Endothelial cell of umbilical vein (primary cell): ENCODE results near the gene GATM. TPM values are rescaled to one million over a fixed set of nuclear protein-coding genes. Genes with fewer than 3 reads are reported as not detected.
A peak's percentile ranks its signal among the peaks of the same experiment; 100 is the strongest.

Experiments used
- BruUV-seq: library from RNA; stranded (reverse); fragments of 400-500 nt; replicated peaks from 2 replicates; lab custom pipeline; 2021; lab: Mats Ljungman, UMichigan
- CTCF ChIA-PET: fragments of 300-600, 350-600 bp; sonication (Branson Sonifier 250); formaldehyde crosslinking; loops from one replicate; lab custom pipeline; 2021; ENCODE audit warnings: antibody characterized with exemption, inconsistent platforms; lab: Charles Lee
- POLR2A ChIA-PET: fragments of 300-600, 350-600 bp; sonication (Branson Sonifier 250); formaldehyde crosslinking; loops from one replicate; lab custom pipeline; 2021; ENCODE audit warnings: antibody characterized with exemption, inconsistent platforms; lab: Charles Lee
- DNase-seq: peaks from one replicate; pipeline ENCODE4 v3.0.0-alpha.2; 2011; ENCODE audit warnings: low read depth, low spot score
- FAIRE-seq: peaks from 2 replicates; lab custom pipeline; 2011; peaks lifted over from hg19 to GRCh38; lab: Jason Lieb, UNC
- H2AFZ ChIP-seq: 2 replicates; pipeline ENCODE4 v1.6.0; 2012; ENCODE audit warnings: low read depth, low read length, control low read depth, inconsistent platforms
- H3K27ac ChIP-seq: 2 replicates; pipeline ENCODE4 v1.5.1; 2011; ENCODE audit warnings: low read depth, mild to moderate bottlenecking, control low read depth, low read length, moderate library complexity; ENCODE audit not compliant: insufficient read depth
- H3K27me3 ChIP-seq, 2 experiments: 2 replicates each; pipeline versions ENCODE4 v1.6.0 to v1.6.1; 2011; ENCODE audit warnings: low read length in 2 of 2, mixed read lengths in 1 of 2; ENCODE audit not compliant: control insufficient read depth in 2 of 2, insufficient read depth in 2 of 2
- H3K36me3 ChIP-seq, 2 experiments: 2 replicates in 1 of 2; 3 replicates in 1 of 2; pipeline ENCODE4 v1.5.1; 2011; ENCODE audit warnings: low read length in 2 of 2, mild to moderate bottlenecking in 1 of 2, moderate library complexity in 1 of 2; ENCODE audit not compliant: control insufficient read depth in 2 of 2, insufficient read depth in 2 of 2; ENCODE audit errors: extremely low read depth in 1 of 2
- H3K4me1 ChIP-seq: 3 replicates; pipeline ENCODE4 v1.5.1; 2011; ENCODE audit warnings: mild to moderate bottlenecking, low read length; ENCODE audit not compliant: control insufficient read depth, insufficient read depth; ENCODE audit errors: extremely low read depth
- H3K4me2 ChIP-seq: 2 replicates; pipeline ENCODE4 v1.6.1; 2011; ENCODE audit warnings: low read length, control low read depth, mixed read lengths; ENCODE audit not compliant: insufficient read depth
- H3K4me3 ChIP-seq, 3 experiments: fragments of 200-600 bp in 1 of 3; sonication (generic), shearing (Covaris generic) in 1 of 3; replicated peaks in 1 of 3; 2 replicates each; pipeline ENCODE4 v1.5.1; 2011 to 2016; ENCODE audit warnings: control low read depth in 3 of 3, low read length in 3 of 3, mild to moderate bottlenecking in 2 of 3, inconsistent platforms in 1 of 3, low read depth in 1 of 3, moderate library complexity in 1 of 3; ENCODE audit not compliant: insufficient read depth in 1 of 3
- H3K79me2 ChIP-seq: 2 replicates; pipeline ENCODE4 v1.6.0; 2012; ENCODE audit warnings: low read length, inconsistent platforms; ENCODE audit not compliant: control insufficient read depth, insufficient read depth
- H3K9ac ChIP-seq: replicated peaks from 2 replicates; pipeline ENCODE3; 2011; ENCODE audit warnings: low read length, control low read depth; ENCODE audit not compliant: insufficient read depth; ENCODE audit errors: extremely low read depth
- H3K9me1 ChIP-seq: replicated peaks from 3 replicates; pipeline ENCODE4 v1.6.0; 2011; ENCODE audit warnings: mild to moderate bottlenecking, low read length; ENCODE audit not compliant: control insufficient read depth, insufficient read depth; ENCODE audit errors: extremely low read depth
- H3K9me3 ChIP-seq: replicated peaks from 2 replicates; pipeline ENCODE4 v1.5.1; 2012; ENCODE audit warnings: low read length, inconsistent platforms; ENCODE audit not compliant: control insufficient read depth, insufficient read depth
- H4K20me1 ChIP-seq: replicated peaks from 2 replicates; pipeline ENCODE3; 2011; ENCODE audit warnings: mild to moderate bottlenecking, low read length; ENCODE audit not compliant: control insufficient read depth, insufficient read depth; ENCODE audit errors: extremely low read depth
- FOS ChIP-seq: IDR thresholded peaks from 2 replicates; pipeline ENCODE4 v1.6.1; 2011; ENCODE audit warnings: mild to moderate bottlenecking, low read length, moderate library complexity, borderline replicate concordance; ENCODE audit not compliant: insufficient read depth
- MYC ChIP-seq: IDR thresholded peaks from one replicate; pipeline ENCODE4 v1.6.1; 2011; ENCODE audit warnings: mild to moderate bottlenecking, low read depth, low read length
- POLR2A ChIP-seq: IDR thresholded peaks from 2 replicates; pipeline ENCODE4 v1.6.1; 2012; ENCODE audit warnings: low read depth, mild to moderate bottlenecking, control low read depth, low read length
- POLR2AphosphoS5 ChIP-seq: IDR thresholded peaks from 2 replicates; pipeline ENCODE4 v1.6.1; 2012; ENCODE audit warnings: low read depth, mild to moderate bottlenecking, control low read depth, low read length, moderate library complexity; ENCODE audit not compliant: insufficient read depth
- dilution Hi-C: fragments of 300-500 bp; cut with MboI; formaldehyde crosslinking; loops from one replicate; pipeline ENCODE4 v1.15.0; 2019; ENCODE audit warnings: low sequenced_read_pairs; ENCODE audit not compliant: extremely low pct_ligation_motif_present
- intact Hi-C: fragments of 100-400 bp; cut with micrococcal nuclease; formaldehyde crosslinking; loops from one replicate; pipeline ENCODE4 v1.10.0; 2022
- polyA plus RNA-seq, 4 experiments: library from polyadenylated mRNA; depleted of rRNA in 3 of 4; stranded (reverse) in 3 of 4; unstranded in 1 of 4; fragments of >200 nt; gene quantifications; 2 replicates each; pipeline versions ENCODE4 v1.2.1 to v1.2.3, GENCODE V29; 2011 to 2012; ENCODE audit warnings: missing spikeins in 1 of 4
- total RNA-seq: library from RNA; stranded (reverse); gene quantifications from 2 replicates; pipeline ENCODE4 v1.2.3, GENCODE V29; 2021
- TF ChIP-seq, protein P1 (sequence below), 2 donors: IDR thresholded peaks; 1 replicate in 1 of 2; 2 replicates in 1 of 2; pipeline ENCODE4 v1.5.1; 2011; ENCODE audit warnings: low read length in 2 of 2, mild to moderate bottlenecking in 2 of 2, moderate library complexity in 2 of 2, control low read depth in 1 of 2, inconsistent platforms in 1 of 2, low read depth in 1 of 2; ENCODE audit not compliant: insufficient read depth in 1 of 2; ENCODE audit errors: extremely low read depth in 1 of 2
- TF ChIP-seq, protein P2 (sequence below): IDR thresholded peaks from 2 replicates; pipeline ENCODE4 v1.6.1; 2011; ENCODE audit not compliant: insufficient read depth, insufficient read length

Gene GATM
- total and polyA plus RNA-seq, 2 donors (not counting 3 experiments of a cell fraction or from before 2014, with no cell fraction given), result 0.21 to 0.60 TPM

DNA sequence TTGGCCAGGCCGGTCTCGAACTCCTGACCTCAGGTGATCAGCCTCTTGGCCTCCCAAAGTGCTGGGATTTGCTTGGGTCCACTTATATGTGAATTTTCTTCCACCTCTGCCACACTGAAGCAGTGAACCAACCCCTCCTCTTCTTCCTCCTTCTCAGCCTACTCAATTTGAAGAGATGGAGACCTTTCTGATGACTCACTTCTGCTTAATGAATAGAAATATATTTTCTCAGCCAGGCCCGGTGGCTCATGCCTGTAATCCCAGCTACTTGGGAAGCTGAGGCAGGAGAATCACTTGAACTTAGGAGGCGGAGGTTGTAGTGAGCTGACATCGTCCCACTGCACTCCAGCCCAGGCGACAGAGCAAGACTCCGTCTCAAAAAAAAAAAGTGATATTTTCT is 46.8 kb upstream of the GATM start:
- Histone ChIP-seq H2AFZ (no peak overlapping the region), H3K27me3 (no peaks in the 10 kb centered on the region), H3K79me2 (no peaks in the 10 kb centered on the region), H3K9me3 (no peaks in the 10 kb centered on the region), H3K4me2 (no peak overlapping the region), H3K4me3 (no peak overlapping the region), H3K9ac (no peak overlapping the region), H4K20me1 (no peaks in the 10 kb centered on the region), H3K27ac (no peak overlapping the region), H3K9me1 (no peaks in the 10 kb centered on the region), H3K4me1 (no peaks in the 10 kb centered on the region), H3K36me3 (peaks cover 2 to 6% of the 10 kb centered on the region in 2 experiments)
- TF ChIP-seq FOS, result peak; percentile 37
- TF ChIP-seq POLR2AphosphoS5, result no peak
- FAIRE-seq (no peak), DNase-seq (peak; percentile 19)
- intact Hi-C loops (no loop called here), dilution Hi-C loops (no loop called here)
- CTCF ChIA-PET, result interaction anchor here (1.3 to 1.5 kb wide), 3 partner anchors 33 to 262 kb away, joined by 3 to 4 read pairs (median 4); no protein-coding TSS in a partner anchor
- POLR2A ChIA-PET, result no interaction called here
- BruUV-seq, result no TSS peak

DNA sequence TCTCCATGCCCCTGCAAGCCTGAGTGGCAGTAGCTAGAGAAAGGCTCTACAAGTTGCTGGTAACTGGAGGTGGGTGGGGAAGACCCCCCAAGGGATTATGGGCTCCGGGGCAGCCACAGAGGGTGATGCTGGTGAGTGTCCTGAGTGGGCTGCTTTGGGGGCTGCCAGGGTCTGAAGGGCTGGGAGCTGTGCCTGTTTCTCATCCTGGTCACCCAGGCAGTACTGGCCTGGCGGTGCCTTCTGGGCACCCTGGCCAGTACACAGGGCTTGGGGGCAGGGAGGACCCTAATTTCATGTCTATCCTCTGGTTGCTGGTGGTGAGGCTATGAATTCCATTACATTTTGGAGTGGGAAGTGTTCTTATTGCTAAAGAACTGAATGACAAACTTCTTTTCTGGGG is 46.1 kb upstream of the GATM start:
- Histone ChIP-seq H3K79me2 (no peaks in the 10 kb centered on the region), H3K27me3 (no peaks in the 10 kb centered on the region), H4K20me1 (no peaks in the 10 kb centered on the region), H2AFZ (no peak overlapping the region), H3K9me1 (no peaks in the 10 kb centered on the region), H3K9ac (no peak overlapping the region), H3K27ac (no peak overlapping the region), H3K36me3 (peaks cover 4 to 6% of the 10 kb centered on the region in 2 experiments), H3K4me3 (no peak overlapping the region), H3K4me2 (no peak overlapping the region), H3K9me3 (no peaks in the 10 kb centered on the region), H3K4me1 (no peaks in the 10 kb centered on the region)
- TF ChIP-seq, protein P1, sequence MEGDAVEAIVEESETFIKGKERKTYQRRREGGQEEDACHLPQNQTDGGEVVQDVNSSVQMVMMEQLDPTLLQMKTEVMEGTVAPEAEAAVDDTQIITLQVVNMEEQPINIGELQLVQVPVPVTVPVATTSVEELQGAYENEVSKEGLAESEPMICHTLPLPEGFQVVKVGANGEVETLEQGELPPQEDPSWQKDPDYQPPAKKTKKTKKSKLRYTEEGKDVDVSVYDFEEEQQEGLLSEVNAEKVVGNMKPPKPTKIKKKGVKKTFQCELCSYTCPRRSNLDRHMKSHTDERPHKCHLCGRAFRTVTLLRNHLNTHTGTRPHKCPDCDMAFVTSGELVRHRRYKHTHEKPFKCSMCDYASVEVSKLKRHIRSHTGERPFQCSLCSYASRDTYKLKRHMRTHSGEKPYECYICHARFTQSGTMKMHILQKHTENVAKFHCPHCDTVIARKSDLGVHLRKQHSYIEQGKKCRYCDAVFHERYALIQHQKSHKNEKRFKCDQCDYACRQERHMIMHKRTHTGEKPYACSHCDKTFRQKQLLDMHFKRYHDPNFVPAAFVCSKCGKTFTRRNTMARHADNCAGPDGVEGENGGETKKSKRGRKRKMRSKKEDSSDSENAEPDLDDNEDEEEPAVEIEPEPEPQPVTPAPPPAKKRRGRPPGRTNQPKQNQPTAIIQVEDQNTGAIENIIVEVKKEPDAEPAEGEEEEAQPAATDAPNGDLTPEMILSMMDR (IDR thresholded peaks at IDR 0.05; ENCODE audit: extremely low read depth in 1 of 2, insufficient read depth in 1 of 2, low read depth in 1 of 2, low read length in 2 of 2), result no peak
- no peak for TF ChIP-seq MYC
- no peak for TF ChIP-seq FOS
- TF ChIP-seq POLR2A, result no peak
- TF ChIP-seq, protein P2, sequence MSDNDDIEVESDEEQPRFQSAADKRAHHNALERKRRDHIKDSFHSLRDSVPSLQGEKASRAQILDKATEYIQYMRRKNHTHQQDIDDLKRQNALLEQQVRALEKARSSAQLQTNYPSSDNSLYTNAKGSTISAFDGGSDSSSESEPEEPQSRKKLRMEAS, result no peak
- CTCF ChIA-PET, result no interaction called here
- FAIRE-seq (no peak), DNase-seq (no peak)
- no TSS peak for BruUV-seq
- POLR2A ChIA-PET, result no interaction called here
- intact Hi-C loops (loop anchor here (5.0 kb wide), 1 partner anchor 33 kb away; no protein-coding TSS in a partner anchor), dilution Hi-C loops (no loop called here)
